Spleen (tissue), 11 donors: Measurements from ENCODE around the gene KIF21A. TPM values are rescaled to one million over a fixed set of nuclear protein-coding genes. Genes with fewer than 3 reads are reported as not detected.

ENCODE experiments used
- DNase-seq: peaks from one replicate; pipeline ENCODE4 v3.0.0-alpha.2; 2020
- H3K27ac ChIP-seq, 8 donors: fragments of 200-600 bp; sonication (generic) in 7 of 8; 1 replicate in 4 of 8; 2 replicates in 4 of 8; pipeline versions ENCODE4 v1.5.0 to v1.8.0; 2016 to 2021; ENCODE audit warnings: inconsistent platforms in 4 of 8, mild to moderate bottlenecking in 4 of 8, moderate library complexity in 1 of 8
- H3K27me3 ChIP-seq, 7 donors: fragments of 200-600 bp; sonication (generic) in 6 of 7; replicated peaks in 1 of 7; 1 replicate in 4 of 7; 2 replicates in 3 of 7; pipeline versions ENCODE4 v1.5.0 to v1.8.0; 2016 to 2021; ENCODE audit warnings: inconsistent platforms in 3 of 7, mild to moderate bottlenecking in 1 of 7
- H3K36me3 ChIP-seq, 6 donors: fragments of 200-600 bp; sonication (generic) in 5 of 6; 1 replicate in 4 of 6; 2 replicates in 2 of 6; pipeline versions ENCODE4 v1.5.0 to v1.8.0; 2016 to 2021; ENCODE audit warnings: inconsistent platforms in 2 of 6
- H3K4me1 ChIP-seq, 6 donors: fragments of 200-600 bp; sonication (generic) in 5 of 6; 1 replicate in 3 of 6; 2 replicates in 3 of 6; pipeline versions ENCODE4 v1.5.0 to v1.8.0; 2016 to 2021; ENCODE audit warnings: inconsistent platforms in 3 of 6
- H3K4me3 ChIP-seq, 8 donors: fragments of 200-600 bp; sonication (generic) in 7 of 8; 1 replicate in 4 of 8; 2 replicates in 4 of 8; pipeline versions ENCODE4 v1.5.0 to v1.8.0; 2016 to 2021; ENCODE audit warnings: inconsistent platforms in 4 of 8, mild to moderate bottlenecking in 4 of 8, moderate library complexity in 2 of 8
- H3K9me3 ChIP-seq, 8 donors: fragments of 200-600 bp; sonication (generic) in 7 of 8; 1 replicate in 4 of 8; 2 replicates in 4 of 8; pipeline versions ENCODE4 v1.5.0 to v1.8.0; 2016 to 2021; ENCODE audit warnings: inconsistent platforms in 4 of 8
- CTCF ChIP-seq, 11 experiments: fragments of 200-600 bp in 7 of 11; fragments of 450-650 bp in 4 of 11; sonication (generic) in 4 of 11; IDR thresholded peaks in 8 of 11; conservative IDR thresholded peaks in 3 of 11; 1 replicate in 7 of 11; 2 replicates in 4 of 11; pipeline versions ENCODE4 v1.4.0 to v1.8.0; 2016 to 2021; ENCODE audit warnings: antibody characterized with exemption in 11 of 11, inconsistent platforms in 4 of 11, mild to moderate bottlenecking in 1 of 11
- POLR2A ChIP-seq, 3 donors: fragments of 450-650 bp; IDR thresholded peaks; one replicate each; pipeline ENCODE4 v1.5.1; 2017; ENCODE audit warnings: antibody characterized with exemption in 3 of 3, mild to moderate bottlenecking in 1 of 3
- POLR2AphosphoS5 ChIP-seq, 3 donors: sonication (generic); formaldehyde crosslinking; IDR thresholded peaks; one replicate each; pipeline ENCODE4 v1.5.1; 2017; ENCODE audit warnings: antibody characterized with exemption in 3 of 3
- WGBS, 5 donors: extraction: QIAGEN DNeasy Blood & Tissue Kit in 3 of 5; methylation state at CpG; one replicate each; pipeline versions ENCODE4 v1.1.5 to v1.1.7; 2013 to 2018; 5-methylcytosine and 5-hydroxymethylcytosine counted together
- intact Hi-C: fragments of 100-400 bp; cut with DNase I; formaldehyde crosslinking; loops from one replicate; pipeline ENCODE4 v1.15.0; 2023; ENCODE audit warnings: low total_unique reads
- polyA plus RNA-seq, 3 donors: library from polyadenylated mRNA; stranded (reverse); fragments of 200-250 nt; gene quantifications; one replicate each; pipeline ENCODE4 v1.2.1, GENCODE V29; 2013
- total RNA-seq, 7 donors: library from RNA; depleted of rRNA in 3 of 7; stranded (reverse); fragments of >200 nt in 3 of 7; fragmentation: NEBNext Ultra II Directional in 4 of 7; extraction: Animal tissue kit (Norgen Biotek cat#: 25700) in 4 of 7; gene quantifications; one replicate each; pipeline versions ENCODE4 v1.1.0 to v1.2.1, GENCODE V29; 2016 to 2021
- donor health status: healthy with polysubstance abuse.
- donor health status: DM: no; HTN: no; CAD: no; lungs with moderate emphysema.
- donor health status: DM: no; HTN: no; CAD: no.
- donor health status: Bipolar disorder and iron deficiency.
- donor health status: healthy.
- donor health status: DM: no; HTN: no; CAD: no.
- donor health status: DM: yes; HTN: yes; CAD: no.

The KIF21A gene
- total and polyA plus RNA-seq, 10 donors, result 1.0 to 47.1 (median 11.8) TPM

GRCh38 chr12:39351153-39351552 is 91.8 kb downstream of the KIF21A start:
- Histone ChIP-seq H3K27me3 (no peaks in the 10 kb centered on the region), H3K4me1 (no peaks in the 10 kb centered on the region), H3K36me3 (peaks cover 0 to 3% (median 0%) of the 10 kb centered on the region in 6 donors), H3K9me3 (no peaks in the 10 kb centered on the region), H3K27ac (no peak overlapping the region), H3K4me3 (no peak overlapping the region)
- no peak for DNase-seq
- intact Hi-C loops, result no loop called here
- TF ChIP-seq POLR2AphosphoS5 (IDR thresholded peaks at IDR 0.05) (no peak), POLR2A (IDR thresholded peaks at IDR 0.05) (no peak), CTCF (IDR thresholded peaks at IDR 0.05 in 8 of 11, conservative IDR thresholded peaks at IDR 0.05 in 3 of 11) (no peak)

GRCh38 chr12:39348941-39349626 is 93.8 kb downstream of the KIF21A start:
- no peak for DNase-seq
- no peaks in the 10 kb centered on the region for H3K4me1 ChIP-seq
- no peaks in the 10 kb centered on the region for H3K36me3 ChIP-seq
- H3K27ac ChIP-seq, result no peak overlapping the region
- H3K27me3 ChIP-seq, result no peaks in the 10 kb centered on the region
- H3K9me3 ChIP-seq, result no peaks in the 10 kb centered on the region
- WGBS, 5 donors, result 81 to 91% (median 83%) methylated on average over 3 of the region's 3 CpGs
- TF ChIP-seq CTCF (IDR thresholded peaks at IDR 0.05 in 8 of 11, conservative IDR thresholded peaks at IDR 0.05 in 3 of 11) (no peak), POLR2A (IDR thresholded peaks at IDR 0.05) (no peak), POLR2AphosphoS5 (IDR thresholded peaks at IDR 0.05) (no peak)
- H3K4me3 ChIP-seq, result no peak overlapping the region
- intact Hi-C loops, result no loop called here

- 89 to 93% (median 92%) methylated on average over 1 of the region's 1 CpG for WGBS, 5 donors
- intact Hi-C loops, result no loop called here
- H3K4me1 ChIP-seq, result no peaks in the 10 kb centered on the region
- H3K4me3 ChIP-seq, result no peak overlapping the region
- no peaks in the 10 kb centered on the region for H3K9me3 ChIP-seq
- no peak overlapping the region for H3K27ac ChIP-seq
- DNase-seq, result no peak
- no peaks in the 10 kb centered on the region for H3K27me3 ChIP-seq
- TF ChIP-seq POLR2AphosphoS5 (IDR thresholded peaks at IDR 0.05), result no peak
- no peak for TF ChIP-seq POLR2A (IDR thresholded peaks at IDR 0.05)
- TF ChIP-seq CTCF (IDR thresholded peaks at IDR 0.05 in 8 of 11, conservative IDR thresholded peaks at IDR 0.05 in 3 of 11), result no peak
- H3K36me3 ChIP-seq, result no peaks in the 10 kb centered on the region
These were observed 94.4 kb downstream of the KIF21A start for GRCh38 chr12:39348523-39348922.

- Histone ChIP-seq H3K9me3 (no peaks in the 10 kb centered on the region), H3K27me3 (no peaks in the 10 kb centered on the region), H3K27ac (no peak overlapping the region), H3K4me3 (no peak overlapping the region), H3K36me3 (no peaks in the 10 kb centered on the region), H3K4me1 (no peaks in the 10 kb centered on the region)
- intact Hi-C loops, result no loop called here
- DNase-seq, result no peak
- WGBS, 5 donors, result 80 to 96% (median 88%) methylated on average over 2 of the region's 2 CpGs
- TF ChIP-seq POLR2AphosphoS5 (IDR thresholded peaks at IDR 0.05), result no peak
- TF ChIP-seq CTCF (IDR thresholded peaks at IDR 0.05 in 8 of 11, conservative IDR thresholded peaks at IDR 0.05 in 3 of 11), result no peak
- TF ChIP-seq POLR2A (IDR thresholded peaks at IDR 0.05), result no peak
These were observed 98.0 kb downstream of the KIF21A start for GRCh38 chr12:39344926-39345325.
